Activated naive CD4-positive, alpha-beta T cell treated with anti-CD3 and anti-CD28 coated beads, Interleukin-2, amount 50 U/mL, for 24 hours (primary cell): Measurements from ENCODE around the gene SPNS3.

Source experiments
- H3K27ac Mint-ChIP-seq: one replicate; pipeline ENCODE4 v1.8.0; 2021; ENCODE audit warnings: mild to moderate bottlenecking, mixed read lengths
- H3K27me3 Mint-ChIP-seq: one replicate; pipeline ENCODE4 v1.8.0; 2021; ENCODE audit warnings: mixed read lengths
- H3K36me3 Mint-ChIP-seq: one replicate; pipeline ENCODE4 v1.8.0; 2021; ENCODE audit warnings: mixed read lengths
- H3K4me1 Mint-ChIP-seq: one replicate; pipeline ENCODE4 v1.8.0; 2021; ENCODE audit warnings: mixed read lengths
- H3K4me3 Mint-ChIP-seq: one replicate; pipeline ENCODE4 v1.8.0; 2021; ENCODE audit warnings: mild to moderate bottlenecking, mixed read lengths
- H3K9me3 Mint-ChIP-seq: one replicate; pipeline ENCODE4 v1.8.0; 2021; ENCODE audit warnings: mixed read lengths

The SPNS3 gene

GRCh38 chr17:4444782-4445473 lies 11.2 kb downstream of the SPNS3 start:
- H3K27ac Mint-ChIP-seq, result no peak overlapping the region
- H3K4me1 Mint-ChIP-seq, result no peaks in the 10 kb centered on the region
- no peaks in the 10 kb centered on the region for H3K9me3 Mint-ChIP-seq
- H3K27me3 Mint-ChIP-seq, result no peaks in the 10 kb centered on the region
- no peak overlapping the region for H3K4me3 Mint-ChIP-seq
- no peaks in the 10 kb centered on the region for H3K36me3 Mint-ChIP-seq

GRCh38 chr17:4445731-4446130 lies 12.0 kb downstream of the SPNS3 start:
- Mint-ChIP-seq H3K27ac (peak overlapping the region; percentile 23), H3K4me3 (no peak overlapping the region), H3K27me3 (no peaks in the 10 kb centered on the region), H3K4me1 (no peaks in the 10 kb centered on the region), H3K9me3 (no peaks in the 10 kb centered on the region), H3K36me3 (no peaks in the 10 kb centered on the region)

GRCh38 chr17:4446326-4447071 lies 12.8 kb downstream of the SPNS3 start:
- Mint-ChIP-seq H3K27ac (peak overlapping the region; percentile 23), H3K36me3 (no peaks in the 10 kb centered on the region), H3K27me3 (no peaks in the 10 kb centered on the region)

GRCh38 chr17:4448197-4448980 lies 14.6 kb downstream of the SPNS3 start:
- Mint-ChIP-seq H3K27me3 (no peaks in the 10 kb centered on the region), H3K9me3 (no peaks in the 10 kb centered on the region), H3K4me3 (no peak overlapping the region), H3K27ac (no peak overlapping the region), H3K36me3 (no peaks in the 10 kb centered on the region), H3K4me1 (no peaks in the 10 kb centered on the region)

More at GRCh38 chr17:4446326-4447071, 12.8 kb downstream of the SPNS3 start:
- Mint-ChIP-seq H3K4me1 (no peaks in the 10 kb centered on the region), H3K9me3 (no peaks in the 10 kb centered on the region), H3K4me3 (no peak overlapping the region)

GRCh38 chr17:4449736-4450135 lies 16.0 kb downstream of the SPNS3 start:
- Mint-ChIP-seq H3K9me3 (no peaks in the 10 kb centered on the region), H3K36me3 (no peaks in the 10 kb centered on the region), H3K4me1 (no peaks in the 10 kb centered on the region), H3K27me3 (no peaks in the 10 kb centered on the region), H3K27ac (no peak overlapping the region), H3K4me3 (no peak overlapping the region)

GRCh38 chr17:4450710-4451316 lies 17.1 kb downstream of the SPNS3 start:
- Mint-ChIP-seq H3K4me3 (no peak overlapping the region), H3K36me3 (no peaks in the 10 kb centered on the region), H3K27me3 (no peaks in the 10 kb centered on the region), H3K4me1 (no peaks in the 10 kb centered on the region), H3K9me3 (no peaks in the 10 kb centered on the region), H3K27ac (no peak overlapping the region)

- Mint-ChIP-seq H3K36me3 (no peaks in the 10 kb centered on the region), H3K27me3 (no peaks in the 10 kb centered on the region), H3K4me1 (no peaks in the 10 kb centered on the region), H3K9me3 (no peaks in the 10 kb centered on the region), H3K27ac (no peak overlapping the region), H3K4me3 (no peak overlapping the region)
Observed at GRCh38 chr17:4453812-4454591, 20.3 kb downstream of the SPNS3 start.

- no peak overlapping the region for H3K27ac Mint-ChIP-seq
- no peaks in the 10 kb centered on the region for H3K27me3 Mint-ChIP-seq
- H3K36me3 Mint-ChIP-seq, result peaks cover 5% of the 10 kb centered on the region
- H3K4me3 Mint-ChIP-seq, result no peak overlapping the region
- no peaks in the 10 kb centered on the region for H3K4me1 Mint-ChIP-seq
- H3K9me3 Mint-ChIP-seq, result peaks cover 5% of the 10 kb centered on the region
Observed at GRCh38 chr17:4460661-4461060, 26.9 kb downstream of the SPNS3 start.

GRCh38 chr17:4463818-4464476 lies 30.2 kb downstream of the SPNS3 start:
- Mint-ChIP-seq H3K9me3 (peaks cover 5% of the 10 kb centered on the region), H3K27me3 (no peaks in the 10 kb centered on the region), H3K4me3 (no peak overlapping the region), H3K4me1 (no peaks in the 10 kb centered on the region), H3K27ac (no peak overlapping the region), H3K36me3 (peaks cover 5% of the 10 kb centered on the region)

- Mint-ChIP-seq H3K9me3 (no peaks in the 10 kb centered on the region), H3K36me3 (no peaks in the 10 kb centered on the region), H3K27me3 (no peaks in the 10 kb centered on the region), H3K4me1 (no peaks in the 10 kb centered on the region), H3K4me3 (no peak overlapping the region), H3K27ac (no peak overlapping the region)
Observed at GRCh38 chr17:4465786-4466185, 32.0 kb downstream of the SPNS3 start.

- Mint-ChIP-seq H3K27ac (no peak overlapping the region), H3K9me3 (no peaks in the 10 kb centered on the region), H3K27me3 (no peaks in the 10 kb centered on the region), H3K4me3 (no peak overlapping the region), H3K36me3 (no peaks in the 10 kb centered on the region), H3K4me1 (no peaks in the 10 kb centered on the region)
Observed at GRCh38 chr17:4467287-4467686, 33.5 kb downstream of the SPNS3 start.

GRCh38 chr17:4469552-4469951 lies 35.8 kb downstream of the SPNS3 start:
- no peaks in the 10 kb centered on the region for H3K36me3 Mint-ChIP-seq
- no peak overlapping the region for H3K4me3 Mint-ChIP-seq
- H3K4me1 Mint-ChIP-seq, result no peaks in the 10 kb centered on the region
- no peaks in the 10 kb centered on the region for H3K27me3 Mint-ChIP-seq
- no peak overlapping the region for H3K27ac Mint-ChIP-seq
- H3K9me3 Mint-ChIP-seq, result no peaks in the 10 kb centered on the region

- H3K4me3 Mint-ChIP-seq, result no peak overlapping the region
- H3K27ac Mint-ChIP-seq, result no peak overlapping the region
- no peaks in the 10 kb centered on the region for H3K9me3 Mint-ChIP-seq
- no peaks in the 10 kb centered on the region for H3K27me3 Mint-ChIP-seq
- H3K4me1 Mint-ChIP-seq, result no peaks in the 10 kb centered on the region
- no peaks in the 10 kb centered on the region for H3K36me3 Mint-ChIP-seq
Observed at GRCh38 chr17:4472286-4472685, 38.5 kb downstream of the SPNS3 start.

GRCh38 chr17:4474093-4474492 lies 40.4 kb downstream of the SPNS3 start:
- Mint-ChIP-seq H3K27ac (no peak overlapping the region), H3K27me3 (no peaks in the 10 kb centered on the region), H3K4me1 (no peaks in the 10 kb centered on the region), H3K36me3 (no peaks in the 10 kb centered on the region), H3K4me3 (no peak overlapping the region), H3K9me3 (no peaks in the 10 kb centered on the region)

GRCh38 chr17:4475001-4475400 lies 41.3 kb downstream of the SPNS3 start:
- Mint-ChIP-seq H3K9me3 (no peaks in the 10 kb centered on the region), H3K27me3 (no peaks in the 10 kb centered on the region), H3K36me3 (no peaks in the 10 kb centered on the region), H3K27ac (peak overlapping the region; percentile 68), H3K4me1 (no peaks in the 10 kb centered on the region), H3K4me3 (no peak overlapping the region)
